GM19468 (cell line): Measurements from ENCODE around the gene PCSK6.
"Not testable (repeated sequence)": the region's sequence is repeated elsewhere in the genome, so short reads cannot be mapped to it uniquely, and the experiment has no call there.

ENCODE experiments used
- ATAC-seq: cut with Tn5 transposase; IDR thresholded peaks from one replicate; pipeline ENCODE4 v1.9.1; 2021; ENCODE audit warnings: mild to moderate bottlenecking, moderate library complexity, moderate number of reproducible peaks; ENCODE audit not compliant: unreplicated experiment; ENCODE audit errors: extremely low read depth

Gene PCSK6

GRCh38 chr15:101307048-101307896, 182.2 kb downstream of the PCSK6 start:
- ATAC-seq, result no peak

GRCh38 chr15:101306341-101307047, 183.0 kb downstream of the PCSK6 start:
- ATAC-seq, result no peak

GRCh38 chr15:101305820-101306255, 183.7 kb downstream of the PCSK6 start:
- ATAC-seq, result no peak

- no peak for ATAC-seq
These were observed 186.1 kb downstream of the PCSK6 start for GRCh38 chr15:101303408-101303807.

- no peak for ATAC-seq
These were observed 192.8 kb downstream of the PCSK6 start for GRCh38 chr15:101296418-101297405.

- ATAC-seq, result no peak
These were observed 193.8 kb downstream of the PCSK6 start for GRCh38 chr15:101295607-101296161.

- ATAC-seq, result peak; percentile 56
These were observed 194.5 kb downstream of the PCSK6 start, which contains the start of gene SNRPA1 for GRCh38 chr15:101294731-101295606. TSS of gene SNRPA1 (minus strand) at chr15:101295248. CDS start at chr15:101295178, 70 bp downstream.

GRCh38 chr15:101293122-101293521, 196.4 kb downstream of the PCSK6 start:
- ATAC-seq, result no peak

GRCh38 chr15:101288905-101289513, 200.5 kb downstream of the PCSK6 start:
- ATAC-seq, result peak; percentile 28

GRCh38 chr15:101287342-101287741, 202.2 kb downstream of the PCSK6 start:
- ATAC-seq, result not testable (repeated sequence)

- ATAC-seq, result no peak
These were observed 202.9 kb downstream of the PCSK6 start for GRCh38 chr15:101286471-101287114.

- ATAC-seq, result no peak
These were observed 205.6 kb downstream of the PCSK6 start for GRCh38 chr15:101283931-101284330.

GRCh38 chr15:101280007-101280406, 209.5 kb downstream of the PCSK6 start:
- ATAC-seq, result no peak

GRCh38 chr15:101277943-101278564, 211.5 kb downstream of the PCSK6 start:
- ATAC-seq, result no peak

GRCh38 chr15:101277038-101277822, 212.3 kb downstream of the PCSK6 start, which contains the start of gene SELENOS:
TSS of gene SELENOS (minus strand) at chr15:101277485. CDS start at chr15:101277417, 68 bp downstream.
- ATAC-seq, result peak; percentile 72

- ATAC-seq, result no peak
These were observed 212.9 kb downstream of the PCSK6 start for GRCh38 chr15:101276501-101277037.
